HT-29 (cell line): Measurements from ENCODE around the gene ABHD14A. TPM values are rescaled to one million over a fixed set of nuclear protein-coding genes. Genes with fewer than 3 reads are reported as not detected.
"Not testable (repeated sequence)": the region's sequence is repeated elsewhere in the genome, so short reads cannot be mapped to it uniquely, and the experiment has no call there.

Source experiments
- DNase-seq: peaks from one replicate; pipeline ENCODE4 v3.0.0-alpha.2; 2015; ENCODE audit warnings: low spot score
- total RNA-seq: library from RNA; depleted of rRNA; stranded (reverse); fragments of >200 nt; shearing (Covaris generic); gene quantifications from 2 replicates; pipeline ENCODE4 v1.2.3, GENCODE V29; 2014

The ABHD14A gene
- total RNA-seq, 1 experiment from 2014 or later, result 16.0 TPM

DNA sequence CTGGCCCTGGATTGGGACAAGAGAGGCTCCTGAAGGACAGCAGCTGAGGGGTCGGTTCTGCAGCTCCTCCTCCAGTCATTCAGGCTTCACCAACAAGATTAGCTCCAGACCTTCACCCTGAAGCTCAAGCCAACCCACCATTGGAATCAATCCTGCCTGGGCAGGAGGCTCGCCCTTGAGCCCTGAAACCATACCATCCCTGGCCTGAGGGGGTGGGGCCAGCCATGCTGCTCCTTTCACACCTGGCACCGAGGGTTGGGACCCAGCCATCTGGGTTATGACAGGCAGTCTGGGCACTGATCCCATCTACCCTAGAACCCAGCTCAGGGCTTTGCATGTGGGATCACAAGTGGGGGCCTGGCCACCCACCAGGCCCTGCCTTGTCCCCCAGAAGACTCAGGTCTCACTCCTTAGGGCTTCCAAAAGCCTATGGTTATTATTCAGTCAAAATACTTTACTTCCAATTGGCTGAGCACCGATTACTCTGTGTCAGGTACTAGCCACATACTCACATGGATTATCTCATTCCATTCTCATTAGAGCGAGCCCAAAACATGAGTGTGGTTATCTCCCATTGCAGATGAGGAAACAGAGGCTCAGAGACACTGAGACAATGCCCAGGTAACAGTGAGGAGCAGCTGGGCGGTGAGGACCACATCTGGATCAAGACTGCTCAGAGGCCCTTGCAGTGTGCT lies 4.1 kb upstream of the ABHD14A start:
- DNase-seq, result no peak

- DNase-seq, result no peak
These were observed 3.5 kb upstream of the ABHD14A start for GRCh38 chr3:51971350-51971749.

- no peak for DNase-seq
These were observed 444 bp upstream of the ABHD14A start for GRCh38 chr3:51974277-51974962.

GRCh38 chr3:51975852-51976549 lies 1.1 kb downstream of the ABHD14A start:
- DNase-seq, result no peak

GRCh38 chr3:51977446-51978142 lies 2.7 kb downstream of the ABHD14A start:
- DNase-seq, result no peak

DNA sequence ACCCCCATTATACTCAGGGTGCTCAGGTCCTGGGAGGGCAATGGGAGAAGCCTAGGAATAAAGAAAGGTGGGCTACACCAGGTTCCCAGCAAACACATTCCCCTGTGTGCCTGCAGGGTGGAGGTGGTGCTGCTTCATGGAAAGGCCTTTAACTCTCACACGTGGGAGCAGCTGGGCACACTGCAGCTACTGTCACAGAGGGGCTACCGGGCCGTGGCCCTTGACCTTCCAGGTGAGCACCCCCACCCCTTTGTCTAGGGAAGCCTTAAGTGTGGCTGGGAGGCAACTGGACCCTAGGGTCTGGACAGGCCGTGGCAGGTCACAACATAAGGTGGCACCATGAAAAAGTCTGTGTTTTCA lies 3.3 kb downstream of the ABHD14A start:
- no peak for DNase-seq

DNA sequence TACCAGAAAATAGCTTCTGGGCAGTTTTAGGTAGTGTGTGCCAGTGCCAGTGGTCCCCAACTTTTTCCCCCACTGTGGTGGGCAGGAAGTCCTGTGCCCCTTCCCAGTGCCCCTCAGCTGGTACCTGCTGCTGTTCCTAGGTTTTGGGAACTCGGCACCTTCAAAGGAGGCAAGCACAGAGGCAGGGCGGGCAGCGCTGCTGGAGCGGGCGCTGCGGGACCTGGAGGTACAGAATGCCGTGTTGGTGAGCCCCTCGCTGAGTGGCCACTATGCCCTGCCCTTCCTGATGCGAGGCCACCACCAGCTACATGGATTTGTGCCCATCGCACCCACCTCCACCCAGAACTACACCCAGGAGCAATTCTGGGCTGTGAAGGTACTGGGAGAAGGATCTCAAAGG lies 5.4 kb downstream of the ABHD14A start:
- DNase-seq, result no peak

DNA sequence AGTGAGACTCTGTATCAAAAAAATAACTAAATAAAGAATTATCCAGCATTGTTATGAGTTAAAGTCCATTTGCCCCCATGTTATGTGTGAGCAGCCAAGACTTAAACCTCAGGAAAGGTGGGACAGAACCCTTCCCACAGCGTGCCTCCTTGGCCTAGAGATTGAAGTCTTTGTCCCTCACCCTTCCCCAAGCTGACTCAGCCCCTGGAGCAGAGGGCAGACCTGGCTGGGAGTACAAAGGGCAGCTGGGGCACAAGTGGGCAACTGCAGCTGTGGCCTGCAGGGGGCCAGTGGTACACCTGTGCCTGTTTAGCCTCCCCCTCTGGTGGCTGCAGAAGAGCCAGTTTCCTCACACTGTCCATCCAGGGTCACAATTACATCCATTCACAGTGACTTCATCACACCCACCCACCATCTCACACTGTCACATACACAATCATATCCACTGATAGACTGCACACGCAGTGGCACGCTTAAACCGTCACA lies 7.5 kb downstream of the ABHD14A start:
- DNase-seq, result peak; percentile 86

- peak; percentile 87 for DNase-seq
These were observed 8.1 kb downstream of the ABHD14A start, which contains the start of gene ACY1 for GRCh38 chr3:51982838-51983577. Gene ACY1, plus strand, starts transcription at chr3:51983535. Its CDS starts 530 bp downstream, at chr3:51984065.

DNA sequence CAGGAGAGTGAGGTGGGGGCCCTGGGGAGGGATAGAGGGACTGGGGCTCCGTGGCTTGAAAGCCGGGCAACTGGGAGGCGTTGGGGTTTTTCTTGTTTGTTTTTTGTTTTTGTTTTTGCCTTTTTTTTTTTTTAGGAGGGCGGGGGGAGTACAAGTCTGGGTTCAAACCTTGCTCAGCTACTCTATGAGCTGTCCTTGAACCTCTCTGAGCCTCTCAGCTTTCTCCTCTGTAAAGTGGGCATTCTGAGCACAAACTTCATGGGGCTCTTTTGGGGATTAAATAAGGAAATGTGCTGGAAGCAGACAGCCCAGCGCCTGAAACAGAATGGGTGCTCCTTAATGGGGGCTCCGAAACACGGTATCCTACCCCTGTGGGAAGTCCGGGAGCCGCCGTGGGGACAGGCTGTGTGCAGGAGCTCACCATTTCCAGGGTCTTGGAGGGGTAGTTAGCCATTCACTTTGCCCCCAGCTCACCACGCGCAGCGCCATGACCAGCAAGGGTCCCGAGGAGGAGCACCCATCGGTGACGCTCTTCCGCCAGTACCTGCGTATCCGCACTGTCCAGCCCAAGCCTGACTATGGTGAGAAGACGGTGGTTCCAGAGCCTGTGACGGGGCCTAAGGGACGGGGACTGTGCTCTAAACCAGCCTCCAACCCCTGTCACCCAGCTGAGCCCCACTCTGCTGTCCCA lies 8.9 kb downstream of the ABHD14A start:
- no peak for DNase-seq

DNA sequence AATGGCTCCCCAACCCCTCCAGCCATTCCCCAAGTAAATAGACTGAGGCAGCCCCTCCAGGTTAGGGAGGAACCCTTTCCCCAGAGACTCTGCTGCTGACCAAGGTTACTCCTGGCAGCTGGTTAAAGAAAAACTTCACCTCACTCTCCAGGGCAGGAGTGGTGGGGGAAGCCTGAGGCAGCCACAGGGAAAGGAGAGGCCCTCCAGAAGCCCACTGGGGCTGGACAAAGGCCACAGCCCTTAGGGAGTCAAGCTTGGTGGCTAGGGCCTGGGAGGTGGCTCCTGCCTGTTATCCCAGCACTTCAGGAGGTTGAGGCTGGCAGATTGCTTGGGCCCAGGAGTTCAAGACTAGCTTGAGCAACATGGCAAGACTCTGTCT lies 9.4 kb downstream of the ABHD14A start:
- no peak for DNase-seq

GRCh38 chr3:51985063-51985462 lies 10.2 kb downstream of the ABHD14A start:
- no peak for DNase-seq

- DNase-seq, result no peak
These were observed 11.4 kb downstream of the ABHD14A start for GRCh38 chr3:51986010-51986947.

DNA sequence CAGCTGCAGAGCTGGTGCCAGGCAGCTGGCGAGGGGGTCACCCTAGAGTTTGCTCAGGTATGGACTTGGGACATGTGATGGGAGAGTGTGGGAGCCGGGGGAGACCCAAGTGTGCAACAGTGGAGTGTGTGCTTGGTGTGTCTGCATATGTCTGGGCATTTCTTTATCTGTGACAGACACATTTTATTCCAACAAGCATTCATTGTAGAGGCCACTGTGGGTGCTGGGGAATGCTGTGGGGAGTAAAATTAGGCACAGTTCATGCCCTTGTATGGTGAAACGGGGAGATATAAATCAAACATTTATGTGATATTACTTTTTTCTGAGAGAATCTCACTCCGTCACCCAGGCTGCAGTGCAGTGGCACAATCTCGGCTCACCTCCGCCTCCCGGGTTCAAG lies 12.7 kb downstream of the ABHD14A start:
- no peak for DNase-seq

DNA sequence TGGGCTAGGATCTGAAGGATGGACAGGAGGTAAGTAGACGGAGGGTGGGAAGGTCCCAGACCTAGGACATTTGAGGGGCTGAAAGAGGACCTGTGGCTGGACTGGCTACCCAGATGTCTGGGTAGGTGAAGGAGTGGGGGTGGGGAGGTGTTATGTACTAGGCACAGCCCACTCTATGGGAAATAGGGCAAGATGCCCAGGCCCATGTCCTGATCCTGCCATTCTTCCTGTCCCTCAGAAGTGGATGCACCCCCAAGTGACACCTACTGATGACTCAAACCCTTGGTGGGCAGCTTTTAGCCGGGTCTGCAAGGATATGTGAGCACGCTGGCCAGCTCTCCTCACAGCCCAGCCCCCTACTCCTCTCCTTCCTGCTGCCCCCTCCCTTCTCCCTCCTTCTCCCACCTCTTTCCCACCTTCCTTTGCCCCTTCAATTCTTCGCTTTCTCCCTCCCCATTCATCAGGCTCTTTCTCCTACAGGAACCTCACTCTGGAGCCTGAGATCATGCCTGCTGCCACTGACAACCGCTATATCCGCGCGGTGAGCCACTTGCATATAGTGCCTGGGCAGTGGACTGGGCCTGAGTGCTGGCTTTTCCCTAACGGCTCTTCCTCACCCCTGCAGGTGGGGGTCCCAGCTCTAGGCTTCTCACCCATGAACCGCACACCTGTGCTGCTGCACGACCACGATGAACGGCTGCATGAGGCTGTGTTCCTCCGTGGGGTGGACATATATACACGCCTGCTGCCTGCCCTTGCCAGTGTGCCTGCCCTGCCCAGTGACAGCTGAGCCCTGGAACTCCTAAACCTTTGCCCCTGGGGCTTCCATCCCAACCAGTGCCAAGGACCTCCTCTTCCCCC lies 13.7 kb downstream of the ABHD14A start:
- DNase-seq, result no peak

GRCh38 chr3:51990501-51990971 lies 15.7 kb downstream of the ABHD14A start:
- DNase-seq, result not testable (repeated sequence)

GRCh38 chr3:51992017-51992682 lies 17.3 kb downstream of the ABHD14A start:
- DNase-seq, result no peak

DNA sequence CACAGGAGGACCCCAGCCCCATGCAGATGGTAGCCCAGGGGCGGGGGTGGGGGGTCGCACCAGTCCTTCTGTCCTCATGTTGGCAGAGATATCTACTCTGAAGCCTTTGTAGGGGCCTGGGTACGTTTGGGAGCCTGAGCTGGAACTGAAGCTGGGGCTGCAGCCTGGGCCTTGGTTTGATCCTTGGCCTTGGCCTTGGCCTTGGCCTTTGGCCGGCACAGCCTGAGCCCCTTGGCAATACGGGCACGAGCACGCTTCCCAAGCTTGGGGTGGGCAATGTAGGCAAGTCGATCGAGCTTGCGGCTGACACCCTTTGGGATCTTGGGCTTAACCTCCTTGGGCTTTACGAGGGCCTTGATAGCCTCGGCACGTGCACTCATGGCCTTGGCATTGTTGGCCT lies 18.8 kb downstream of the ABHD14A start:
- DNase-seq, result not testable (repeated sequence)
